HG02798 (cell line): Measurements from ENCODE around the gene PRR11.
"Not testable (repeated sequence)": the region's sequence is repeated elsewhere in the genome, so short reads cannot be mapped to it uniquely, and the experiment has no call there.

Source experiments
- ATAC-seq: cut with Tn5 transposase; IDR thresholded peaks from one replicate; pipeline ENCODE4 v1.9.1; 2021; ENCODE audit warnings: mild to moderate bottlenecking; ENCODE audit not compliant: unreplicated experiment, poor library complexity

Gene PRR11

GRCh38 chr17:59199398-59199797 lies 43.9 kb downstream of the PRR11 start:
- no peak for ATAC-seq

GRCh38 chr17:59202320-59202719 lies 46.8 kb downstream of the PRR11 start:
- ATAC-seq: no peak

GRCh38 chr17:59219370-59219769 lies 63.8 kb downstream of the PRR11 start:
- ATAC-seq: no peak

GRCh38 chr17:59219992-59220327 lies 64.4 kb downstream of the PRR11 start:
- ATAC-seq: no peak

GRCh38 chr17:59220328-59221158 lies 65.0 kb downstream of the PRR11 start, which contains the start of gene GDPD1:
Gene GDPD1, plus strand, starts transcription at chr17:59220511. Its CDS starts 99 bp downstream, at chr17:59220610.
- peak; percentile 97 for ATAC-seq

- ATAC-seq: no peak
Measured at GRCh38 chr17:59221159-59221847, 65.8 kb downstream of the PRR11 start.

GRCh38 chr17:59223813-59224212 lies 68.3 kb downstream of the PRR11 start:
- ATAC-seq: no peak

- ATAC-seq: not testable (repeated sequence)
Measured at GRCh38 chr17:59228588-59228987, 73.0 kb downstream of the PRR11 start.

GRCh38 chr17:59230764-59231163 lies 75.2 kb downstream of the PRR11 start:
- no peak for ATAC-seq

GRCh38 chr17:59234631-59235030 lies 79.1 kb downstream of the PRR11 start:
- ATAC-seq: no peak

- ATAC-seq: no peak
Measured at GRCh38 chr17:59238906-59239305, 83.4 kb downstream of the PRR11 start.

GRCh38 chr17:59244081-59244480 lies 88.5 kb downstream of the PRR11 start:
- ATAC-seq: no peak
